SH-SY5Y (cell line): ENCODE measurements around the gene STRBP.

Experiments used
- GATA2 ChIP-seq: IDR thresholded peaks from 2 replicates; pipeline ENCODE4 v1.6.1; 2011; ENCODE audit warnings: mild to moderate bottlenecking, low read depth, low read length
- GATA3 ChIP-seq: IDR thresholded peaks from 2 replicates; pipeline ENCODE4 v1.6.1; 2011; ENCODE audit warnings: low read depth, mild to moderate bottlenecking, low read length, moderate library complexity

DNA sequence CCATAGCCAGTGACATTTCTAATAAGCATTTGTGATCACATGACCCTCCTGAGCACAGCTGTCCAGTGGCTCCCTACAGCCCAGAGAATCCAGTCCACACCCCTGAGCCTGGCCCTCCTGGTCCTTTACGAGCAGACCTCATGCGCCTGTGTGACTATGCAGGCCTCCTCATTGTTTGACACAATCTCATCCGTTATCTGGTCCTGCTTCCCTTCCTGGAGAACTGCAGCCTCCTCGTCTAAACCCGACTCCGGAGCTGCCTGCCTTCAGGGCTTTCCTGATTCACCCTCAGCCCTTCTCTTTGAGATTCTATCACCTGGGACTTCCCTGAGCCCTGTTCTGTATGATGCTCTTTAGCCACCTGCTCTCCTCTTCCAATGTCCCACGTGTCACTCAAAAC lies 155.2 kb downstream of the STRBP start:
- no peak for TF ChIP-seq GATA3
- TF ChIP-seq GATA2, result peak; percentile 68
